Epithelial cell of prostate (primary cell): ENCODE data around the gene MATN1.

ENCODE experiments used
- DNase-seq: peaks from one replicate; pipeline ENCODE4 v3.0.0-alpha.2; 2011; ENCODE audit warnings: low read depth, low spot score
- H3K27ac ChIP-seq: fragments of 450-650 bp; 2 replicates; pipeline ENCODE4 v1.5.1; 2017; ENCODE audit warnings: mild to moderate bottlenecking

The MATN1 gene

GRCh38 chr1:30672661-30673060, 50.7 kb downstream of the MATN1 start:
- no peak overlapping the region for H3K27ac ChIP-seq
- no peak for DNase-seq

GRCh38 chr1:30670240-30671060, 52.9 kb downstream of the MATN1 start:
- H3K27ac ChIP-seq: peak overlapping the region; percentile 62
- no peak for DNase-seq

- H3K27ac ChIP-seq: peak overlapping the region; percentile 62
- no peak for DNase-seq
Observed at GRCh38 chr1:30668546-30669327, 54.6 kb downstream of the MATN1 start.

DNA sequence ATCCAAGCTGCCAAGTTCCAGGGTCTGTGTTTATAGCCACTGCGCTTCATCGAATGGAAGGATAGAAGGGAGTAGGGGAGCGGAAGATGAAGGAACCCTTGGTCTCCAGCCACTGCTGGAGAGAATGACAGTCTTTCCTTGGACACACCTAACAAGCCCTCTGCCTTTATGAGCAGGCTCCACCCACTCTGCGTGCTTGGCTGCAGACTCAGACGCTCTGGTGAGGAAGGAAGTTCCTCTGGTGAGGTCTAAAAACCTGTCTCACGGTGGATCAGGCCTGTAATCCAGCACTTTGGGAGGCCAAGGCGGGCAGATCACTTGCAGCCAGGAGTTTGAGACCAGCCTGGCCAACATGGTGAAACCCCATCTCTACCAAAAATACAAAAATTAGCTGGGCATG, 55.4 kb downstream of the MATN1 start:
- peak overlapping the region; percentile 62 for H3K27ac ChIP-seq
- DNase-seq: no peak

- H3K27ac ChIP-seq: no peak overlapping the region
- DNase-seq: no peak
Observed at GRCh38 chr1:30666756-30667273, 56.6 kb downstream of the MATN1 start.

- no peak for DNase-seq
- H3K27ac ChIP-seq: no peak overlapping the region
Observed at GRCh38 chr1:30665216-30666010, 58.0 kb downstream of the MATN1 start.

DNA sequence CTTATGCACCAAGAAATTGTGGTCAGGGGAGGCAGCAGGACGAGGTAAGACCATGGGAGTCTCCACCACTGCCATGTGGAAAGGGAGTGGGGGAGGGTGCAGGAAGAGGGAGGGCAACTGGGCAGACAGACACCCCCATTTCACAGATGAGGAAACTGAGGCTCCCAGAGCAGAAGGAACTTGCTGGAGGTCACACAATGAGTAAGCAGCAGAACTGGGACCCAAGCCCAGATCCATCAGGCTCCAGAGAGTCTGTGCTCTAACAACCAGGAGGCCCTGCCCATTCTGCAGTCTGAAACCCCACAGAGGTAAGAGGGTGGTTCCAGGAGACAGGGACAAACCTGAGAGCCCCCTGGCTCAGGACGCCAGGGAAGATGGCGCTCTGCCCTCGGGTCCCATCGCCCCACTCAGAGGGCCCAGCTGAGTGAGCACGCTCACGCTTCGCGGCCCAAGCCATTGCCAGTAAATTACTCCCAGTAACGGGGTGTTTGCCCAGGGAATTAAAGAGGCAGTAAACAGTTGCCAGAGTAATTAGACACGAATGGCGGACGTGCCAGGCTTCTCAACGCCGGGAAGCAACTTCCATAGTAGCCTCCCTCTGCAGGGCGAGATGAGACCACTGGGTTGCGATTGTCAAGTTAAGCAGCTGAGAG, 59.2 kb downstream of the MATN1 start:
- no peak for DNase-seq
- H3K27ac ChIP-seq: no peak overlapping the region

DNA sequence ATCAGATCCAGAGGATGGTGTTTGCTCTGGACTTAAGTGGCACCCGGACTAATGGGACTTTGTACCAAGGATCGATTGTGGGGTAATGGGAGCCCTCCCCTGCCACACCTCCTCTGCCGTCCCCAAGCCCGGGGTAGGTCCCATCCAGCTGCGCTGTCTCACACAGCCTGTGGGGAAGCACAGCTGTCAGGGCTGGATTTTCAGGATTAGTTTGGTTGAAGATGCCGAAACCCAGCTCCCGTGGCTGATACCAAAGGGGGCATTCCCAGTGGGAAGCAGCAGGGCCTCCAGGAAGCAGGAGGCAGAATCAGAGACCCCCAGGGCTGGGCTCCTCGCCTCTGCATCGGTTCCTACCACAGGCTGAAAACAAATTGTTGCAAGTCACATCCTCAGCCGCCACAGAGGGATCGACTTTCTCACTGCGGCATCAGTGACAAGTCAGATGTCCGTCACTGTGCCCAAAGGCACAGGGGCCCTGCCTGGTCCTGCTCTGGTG, 59.7 kb downstream of the MATN1 start:
- H3K27ac ChIP-seq: no peak overlapping the region
- DNase-seq: no peak

GRCh38 chr1:30662291-30662840, 61.0 kb downstream of the MATN1 start:
- H3K27ac ChIP-seq: no peak overlapping the region
- no peak for DNase-seq

DNA sequence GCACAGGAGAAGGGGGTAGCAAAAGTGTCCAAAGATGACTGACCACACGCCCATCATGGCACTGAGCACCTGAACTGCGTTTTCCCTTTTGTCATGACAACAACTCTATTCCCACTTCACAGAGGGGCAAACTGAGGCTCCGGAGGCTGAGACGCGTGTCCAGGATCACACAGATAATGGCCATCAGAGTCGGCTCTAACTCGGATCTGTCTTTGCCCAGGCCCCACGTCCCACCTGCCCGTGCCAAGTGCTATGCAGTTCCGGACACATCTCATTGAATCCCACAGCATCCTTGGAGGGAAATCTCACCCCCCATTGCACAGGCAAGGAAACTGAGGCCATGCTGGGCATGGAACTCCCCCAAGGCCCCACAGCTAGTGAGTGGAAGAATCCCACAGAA, 62.1 kb downstream of the MATN1 start:
- no peak for DNase-seq
- no peak overlapping the region for H3K27ac ChIP-seq
